Activated T-helper 17 cell treated with anti-CD3 and anti-CD28 coated beads, Interleukin-2, amount 50 U/mL, for 72 hours (primary cell): Measurements from ENCODE around the gene PLAC8. TPM values are rescaled to one million over a fixed set of nuclear protein-coding genes. Genes with fewer than 3 reads are reported as not detected.
A peak's percentile ranks its signal among the peaks of the same experiment; 100 is the strongest.
"Not testable (repeated sequence)": the region's sequence is repeated elsewhere in the genome, so short reads cannot be mapped to it uniquely, and the experiment has no call there.

Experiments used
- ATAC-seq: fragments of 150-1000 bp; cut with Tn5 transposase; replicated peaks from 2 replicates; pipeline ENCODE4 v1.10.0; 2021; ENCODE audit warnings: mild to moderate bottlenecking, moderate library complexity
- H3K27ac Mint-ChIP-seq: one replicate; pipeline ENCODE4 v1.8.0; 2022; ENCODE audit warnings: mixed read lengths
- H3K27me3 Mint-ChIP-seq: one replicate; pipeline ENCODE4 v1.8.0; 2022; ENCODE audit warnings: mixed read lengths
- H3K36me3 Mint-ChIP-seq: one replicate; pipeline ENCODE4 v1.8.0; 2022; ENCODE audit warnings: low read depth, mild to moderate bottlenecking, mixed read lengths
- H3K4me1 Mint-ChIP-seq: one replicate; pipeline ENCODE4 v1.8.0; 2022; ENCODE audit warnings: mixed read lengths
- H3K4me3 Mint-ChIP-seq: one replicate; pipeline ENCODE4 v1.8.0; 2022; ENCODE audit warnings: mild to moderate bottlenecking, mixed read lengths
- H3K9me3 Mint-ChIP-seq: one replicate; pipeline ENCODE4 v1.8.0; 2022; ENCODE audit warnings: mixed read lengths
- total RNA-seq, 2 donors: library from RNA; stranded (reverse); gene quantifications; one replicate each; pipeline ENCODE4 v1.2.3, GENCODE V29; 2022

The PLAC8 gene
- total RNA-seq, 2 donors from 2014 or later = 19.9 to 58.9 TPM

GRCh38 chr4:83124111-83124780 lies 9.7 kb upstream of the PLAC8 start:
- H3K27ac Mint-ChIP-seq = no peak overlapping the region
- no peaks in the 10 kb centered on the region for H3K36me3 Mint-ChIP-seq
- no peaks in the 10 kb centered on the region for H3K27me3 Mint-ChIP-seq
- no peak for ATAC-seq
- H3K4me3 Mint-ChIP-seq = no peak overlapping the region
- H3K9me3 Mint-ChIP-seq = no peaks in the 10 kb centered on the region
- peaks cover 11% of the 10 kb centered on the region for H3K4me1 Mint-ChIP-seq

- Mint-ChIP-seq H3K27me3 (no peaks in the 10 kb centered on the region), H3K4me3 (no peak overlapping the region)
Observed at GRCh38 chr4:83121246-83121645, 6.7 kb upstream of the PLAC8 start.

GRCh38 chr4:83118869-83119268 lies 4.3 kb upstream of the PLAC8 start:
- Mint-ChIP-seq H3K4me1 (peaks cover 5% of the 10 kb centered on the region), H3K9me3 (no peaks in the 10 kb centered on the region), H3K36me3 (no peaks in the 10 kb centered on the region), H3K4me3 (no peak overlapping the region), H3K27me3 (no peaks in the 10 kb centered on the region), H3K27ac (no peak overlapping the region)
- ATAC-seq = no peak

More at GRCh38 chr4:83121246-83121645, 6.7 kb upstream of the PLAC8 start:
- peaks cover 11% of the 10 kb centered on the region for H3K4me1 Mint-ChIP-seq
- no peaks in the 10 kb centered on the region for H3K36me3 Mint-ChIP-seq
- no peak overlapping the region for H3K27ac Mint-ChIP-seq
- no peak for ATAC-seq
- no peaks in the 10 kb centered on the region for H3K9me3 Mint-ChIP-seq

GRCh38 chr4:83115656-83116285 lies 1.2 kb upstream of the PLAC8 start:
- peaks cover 5% of the 10 kb centered on the region for H3K4me1 Mint-ChIP-seq
- H3K27me3 Mint-ChIP-seq = no peaks in the 10 kb centered on the region
- no peak overlapping the region for H3K27ac Mint-ChIP-seq
- peaks cover 4% of the 10 kb centered on the region for H3K36me3 Mint-ChIP-seq
- peak overlapping the region; percentile 84 for H3K4me3 Mint-ChIP-seq
- ATAC-seq = no peak
- H3K9me3 Mint-ChIP-seq = no peaks in the 10 kb centered on the region

GRCh38 chr4:83115000-83115399 lies 471 bp upstream of the PLAC8 start:
- Mint-ChIP-seq H3K27ac (peak overlapping the region; percentile 61), H3K4me1 (peaks cover 5% of the 10 kb centered on the region), H3K4me3 (peak overlapping the region; percentile 84)

GRCh38 chr4:83113429-83113786 lies 1.1 kb downstream of the PLAC8 start:
- peaks cover 13% of the 10 kb centered on the region for H3K36me3 Mint-ChIP-seq
- H3K9me3 Mint-ChIP-seq = no peaks in the 10 kb centered on the region
- H3K27me3 Mint-ChIP-seq = no peaks in the 10 kb centered on the region
- peak overlapping the region; percentile 84 for H3K4me3 Mint-ChIP-seq
- peak overlapping the region; percentile 61 for H3K27ac Mint-ChIP-seq
- no peak for ATAC-seq
- H3K4me1 Mint-ChIP-seq = no peaks in the 10 kb centered on the region

More at GRCh38 chr4:83115000-83115399, 471 bp upstream of the PLAC8 start:
- Mint-ChIP-seq H3K27me3 (no peaks in the 10 kb centered on the region), H3K36me3 (peaks cover 4% of the 10 kb centered on the region), H3K9me3 (no peaks in the 10 kb centered on the region)
- ATAC-seq = no peak

GRCh38 chr4:83112678-83113428 lies 1.7 kb downstream of the PLAC8 start:
- Mint-ChIP-seq H3K4me1 (no peaks in the 10 kb centered on the region), H3K9me3 (no peaks in the 10 kb centered on the region), H3K27me3 (no peaks in the 10 kb centered on the region), H3K27ac (peak overlapping the region; percentile 61), H3K36me3 (peaks cover 13% of the 10 kb centered on the region), H3K4me3 (peak overlapping the region; percentile 84)
- ATAC-seq = peak; percentile 16

- H3K4me3 Mint-ChIP-seq = peak overlapping the region; percentile 84
- peaks cover 13% of the 10 kb centered on the region for H3K36me3 Mint-ChIP-seq
- peak overlapping the region; percentile 61 for H3K27ac Mint-ChIP-seq
- no peaks in the 10 kb centered on the region for H3K4me1 Mint-ChIP-seq
- no peak for ATAC-seq
- H3K27me3 Mint-ChIP-seq = no peaks in the 10 kb centered on the region
- no peaks in the 10 kb centered on the region for H3K9me3 Mint-ChIP-seq
Observed at GRCh38 chr4:83112231-83112630, 2.3 kb downstream of the PLAC8 start.

GRCh38 chr4:83111751-83112141 lies 2.8 kb downstream of the PLAC8 start:
- ATAC-seq, H3K27me3 Mint-ChIP-seq, H3K9me3 Mint-ChIP-seq, H3K4me1 Mint-ChIP-seq: not testable (repeated sequence)
- Mint-ChIP-seq H3K27ac (peak overlapping the region; percentile 61), H3K4me3 (peak overlapping the region; percentile 84), H3K36me3 (peaks cover 15% of the 10 kb centered on the region)

- H3K27ac Mint-ChIP-seq = peak overlapping the region; percentile 86
- peak overlapping the region; percentile 84 for H3K4me3 Mint-ChIP-seq
- peaks cover 20% of the 10 kb centered on the region for H3K36me3 Mint-ChIP-seq
- H3K4me1 Mint-ChIP-seq = no peaks in the 10 kb centered on the region
- ATAC-seq = no peak
- H3K27me3 Mint-ChIP-seq = no peaks in the 10 kb centered on the region
- no peaks in the 10 kb centered on the region for H3K9me3 Mint-ChIP-seq
Observed at GRCh38 chr4:83110970-83111750, 3.4 kb downstream of the PLAC8 start.

GRCh38 chr4:83110223-83110945 lies 4.1 kb downstream of the PLAC8 start:
- peak; percentile 83 for ATAC-seq
- H3K27me3 Mint-ChIP-seq = no peaks in the 10 kb centered on the region
- peak overlapping the region; percentile 86 for H3K27ac Mint-ChIP-seq
- peak overlapping the region; percentile 84 for H3K4me3 Mint-ChIP-seq
- no peaks in the 10 kb centered on the region for H3K9me3 Mint-ChIP-seq
- peaks cover 25% of the 10 kb centered on the region for H3K36me3 Mint-ChIP-seq
- H3K4me1 Mint-ChIP-seq = peaks cover 1% of the 10 kb centered on the region

- Mint-ChIP-seq H3K27ac (peak overlapping the region; percentile 86), H3K9me3 (no peaks in the 10 kb centered on the region), H3K4me1 (peaks cover 3% of the 10 kb centered on the region), H3K4me3 (peak overlapping the region; percentile 84), H3K36me3 (peaks cover 33% of the 10 kb centered on the region), H3K27me3 (no peaks in the 10 kb centered on the region)
- peak; percentile 53 for ATAC-seq
Observed at GRCh38 chr4:83109480-83110222, 4.9 kb downstream of the PLAC8 start.

- Mint-ChIP-seq H3K36me3 (peaks cover 44% of the 10 kb centered on the region), H3K27ac (peak overlapping the region; percentile 41), H3K4me3 (peak overlapping the region; percentile 84), H3K27me3 (no peaks in the 10 kb centered on the region), H3K4me1 (peaks cover 8% of the 10 kb centered on the region), H3K9me3 (no peaks in the 10 kb centered on the region)
- no peak for ATAC-seq
Observed at GRCh38 chr4:83108101-83108861, 6.2 kb downstream of the PLAC8 start.
